Neuronal stem cell (in vitro differentiated cells): ENCODE measurements around the gene TBXAS1.

Experiments used
- DNase-seq: peaks from one replicate; pipeline ENCODE4 v3.0.0-alpha.2; 2013; ENCODE audit warnings: low spot score
- H2AFZ ChIP-seq: one replicate; pipeline ENCODE4 v1.6.1; 2013; ENCODE audit warnings: mild to moderate bottlenecking, low read length, inconsistent platforms
- H2AK5ac ChIP-seq: 2 replicates; pipeline ENCODE4 v1.6.1; 2013; ENCODE audit warnings: low read depth, mild to moderate bottlenecking, inconsistent platforms, low read length, moderate library complexity, mixed read lengths
- H2BK120ac ChIP-seq: 2 replicates; pipeline ENCODE4 v1.6.1; 2013; ENCODE audit warnings: low read depth, mild to moderate bottlenecking, inconsistent platforms, low read length, moderate library complexity, mixed read lengths
- H2BK12ac ChIP-seq: one replicate; pipeline ENCODE4 v1.6.1; 2013; ENCODE audit warnings: low read length, inconsistent platforms
- H2BK15ac ChIP-seq: 2 replicates; pipeline ENCODE4 v1.6.1; 2013; ENCODE audit warnings: mild to moderate bottlenecking, low read length, inconsistent platforms, mixed read lengths
- H2BK5ac ChIP-seq: one replicate; pipeline ENCODE4 v1.6.1; 2013; ENCODE audit warnings: inconsistent platforms, mild to moderate bottlenecking, low read length, moderate library complexity
- H3K14ac ChIP-seq: one replicate; pipeline ENCODE4 v1.6.1; 2013; ENCODE audit warnings: low read length, inconsistent platforms
- H3K18ac ChIP-seq: 2 replicates; pipeline ENCODE4 v1.6.1; 2013; ENCODE audit warnings: low read length, inconsistent platforms
- H3K23ac ChIP-seq: 2 replicates; pipeline ENCODE4 v1.6.1; 2013; ENCODE audit warnings: low read depth, mild to moderate bottlenecking, mixed read lengths, low read length, inconsistent platforms; ENCODE audit not compliant: poor library complexity
- H3K27ac ChIP-seq: replicated peaks from 3 replicates; pipeline ENCODE4 v1.5.1; 2013; ENCODE audit warnings: low read length, inconsistent platforms
- H3K27me3 ChIP-seq, 3 experiments: 2 replicates each; pipeline ENCODE4 v1.6.1; 2013; ENCODE audit warnings: low read length in 3 of 3, mild to moderate bottlenecking in 2 of 3, inconsistent platforms in 1 of 3, low read depth in 1 of 3, mixed read lengths in 1 of 3, moderate library complexity in 1 of 3; ENCODE audit not compliant: control insufficient read depth in 3 of 3, insufficient read depth in 3 of 3
- H3K36me3 ChIP-seq, 2 donors: replicated peaks in 1 of 2; 2 replicates each; pipeline ENCODE4 v1.6.1; 2013; ENCODE audit warnings: low read length in 2 of 2; ENCODE audit not compliant: control insufficient read depth in 2 of 2, insufficient read depth in 2 of 2
- H3K4ac ChIP-seq: 2 replicates; pipeline ENCODE4 v1.6.1; 2013; ENCODE audit warnings: inconsistent platforms, mild to moderate bottlenecking, low read length, moderate library complexity
- H3K4me1 ChIP-seq, 2 donors: 1 replicate in 1 of 2; 2 replicates in 1 of 2; pipeline ENCODE4 v1.6.1; 2013; ENCODE audit warnings: low read length in 2 of 2, low read depth in 1 of 2; ENCODE audit not compliant: control insufficient read depth in 2 of 2, insufficient read depth in 1 of 2
- H3K4me2 ChIP-seq: one replicate; pipeline ENCODE4 v1.6.1; 2013; ENCODE audit warnings: mild to moderate bottlenecking, low read length, inconsistent platforms; ENCODE audit not compliant: insufficient read depth, poor library complexity, severe bottlenecking
- H3K4me3 ChIP-seq, 2 donors: 2 replicates each; pipeline ENCODE4 v1.5.1; 2013; ENCODE audit warnings: low read length in 2 of 2, mild to moderate bottlenecking in 2 of 2, inconsistent platforms in 1 of 2, moderate library complexity in 1 of 2
- H3K79me1 ChIP-seq: one replicate; pipeline ENCODE4 v1.6.1; 2013; ENCODE audit warnings: low read depth, mild to moderate bottlenecking, inconsistent platforms, low read length, moderate library complexity
- H3K9ac ChIP-seq: one replicate; pipeline ENCODE4 v1.6.1; 2013; ENCODE audit warnings: mild to moderate bottlenecking, low read depth, low read length, inconsistent platforms; ENCODE audit not compliant: poor library complexity
- H3K9me3 ChIP-seq, 2 donors: replicated peaks in 1 of 2; 2 replicates each; pipeline versions ENCODE3 to v1.6.1; 2013; ENCODE audit warnings: low read length in 2 of 2, mild to moderate bottlenecking in 2 of 2, inconsistent platforms in 1 of 2, low read depth in 1 of 2, mixed read lengths in 1 of 2, moderate library complexity in 1 of 2; ENCODE audit not compliant: control insufficient read depth in 2 of 2, insufficient read depth in 1 of 2
- H4K8ac ChIP-seq: one replicate; pipeline ENCODE4 v1.6.1; 2013; ENCODE audit warnings: low read depth, mild to moderate bottlenecking, inconsistent platforms, low read length, moderate library complexity
- H4K91ac ChIP-seq: one replicate; pipeline ENCODE4 v1.6.1; 2013; ENCODE audit warnings: low read length, low read depth, mild to moderate bottlenecking, inconsistent platforms; ENCODE audit not compliant: poor library complexity
- WGBS, 2 donors: extraction: QIAGEN DNeasy Blood & Tissue Kit; methylation state at CpG; one replicate each; pipeline ENCODE4 v1.1.7; 2013; ENCODE audit warnings: missing lambda C conversion rate in 2 of 2, mixed read lengths in 1 of 2; ENCODE audit not compliant: insufficient read length in 2 of 2, insufficient replicate concordance in 1 of 2; ENCODE audit errors: extremely low coverage in 2 of 2; 5-methylcytosine and 5-hydroxymethylcytosine counted together

TBXAS1 gene

DNA sequence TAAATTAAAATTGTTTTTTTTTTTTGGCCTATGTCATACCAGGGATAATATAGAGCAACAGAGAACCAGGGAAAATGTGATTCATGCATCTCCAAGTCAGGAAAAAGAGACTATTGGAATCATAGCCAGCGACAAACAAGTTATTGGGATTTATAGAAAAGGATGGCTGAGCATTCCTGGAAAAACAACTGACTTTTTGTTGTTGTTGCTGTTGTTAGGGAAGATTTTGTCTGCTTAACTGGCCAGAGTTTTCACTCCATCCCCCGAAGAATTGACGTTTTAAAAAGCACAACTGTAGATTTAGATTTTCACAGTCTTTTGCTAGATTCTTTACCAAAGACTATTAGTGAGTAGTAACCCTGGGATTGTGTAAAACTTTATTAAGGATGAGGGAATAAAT is 112.4 kb downstream of the TBXAS1 start:
- Histone ChIP-seq H3K27me3 (peaks cover 0 to 9% (median 0%) of the 10 kb centered on the region in 3 experiments), H3K4me1 (no peaks in the 10 kb centered on the region), H2BK120ac (no peak overlapping the region), H3K36me3 (no peaks in the 10 kb centered on the region), H3K14ac (no peak overlapping the region), H3K4me2 (no peak overlapping the region), H2AFZ (no peak overlapping the region), H2BK12ac (no peak overlapping the region), H3K79me1 (no peaks in the 10 kb centered on the region), H3K9me3 (no peaks in the 10 kb centered on the region), H2AK5ac (no peak overlapping the region), H3K27ac (no peak overlapping the region), H2BK15ac (no peak overlapping the region), H3K9ac (no peak overlapping the region), H3K4ac (no peak overlapping the region), H2BK5ac (no peak overlapping the region), H3K4me3 (no peak overlapping the region), H3K23ac (no peak overlapping the region), H3K18ac (no peak overlapping the region), H4K91ac (no peak overlapping the region), H4K8ac (no peak overlapping the region)
- no peak for DNase-seq
- no CpG with 5 or more reads among the region's 3 CpGs for WGBS, 2 donors

DNA sequence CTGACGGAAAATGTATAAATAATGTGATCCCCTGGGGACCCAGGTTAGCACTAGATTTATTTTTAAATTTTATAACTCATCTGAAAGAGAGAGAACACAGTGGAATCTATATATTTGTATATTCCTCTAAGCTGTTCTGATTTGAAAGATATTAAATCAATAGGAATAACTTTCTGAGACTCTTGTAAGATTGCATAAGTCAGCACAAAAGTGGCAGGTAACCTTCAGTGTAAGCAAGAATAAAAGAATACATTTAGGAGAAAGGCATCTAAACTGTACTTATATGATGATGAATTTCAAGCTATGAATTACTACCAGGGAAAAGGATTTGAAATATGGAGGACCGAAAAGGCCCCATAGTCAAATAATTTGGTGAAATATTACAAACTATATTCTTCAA is 112.8 kb downstream of the TBXAS1 start:
- Histone ChIP-seq H2BK12ac (no peak overlapping the region), H3K36me3 (no peaks in the 10 kb centered on the region), H3K9ac (no peak overlapping the region), H4K91ac (no peak overlapping the region), H2BK120ac (no peak overlapping the region), H3K27ac (no peak overlapping the region), H2BK5ac (no peak overlapping the region), H2BK15ac (no peak overlapping the region), H3K4me3 (no peak overlapping the region), H3K79me1 (no peaks in the 10 kb centered on the region), H3K14ac (no peak overlapping the region), H3K18ac (no peak overlapping the region), H3K4me1 (no peaks in the 10 kb centered on the region), H3K23ac (no peak overlapping the region), H3K27me3 (peaks cover 0 to 6% (median 0%) of the 10 kb centered on the region in 3 experiments), H2AFZ (no peak overlapping the region), H3K4ac (no peak overlapping the region), H2AK5ac (no peak overlapping the region), H3K4me2 (no peak overlapping the region), H4K8ac (no peak overlapping the region), H3K9me3 (no peaks in the 10 kb centered on the region)
- DNase-seq = no peak
- WGBS, 2 donors = no CpG with 5 or more reads among the region's 2 CpGs

DNA sequence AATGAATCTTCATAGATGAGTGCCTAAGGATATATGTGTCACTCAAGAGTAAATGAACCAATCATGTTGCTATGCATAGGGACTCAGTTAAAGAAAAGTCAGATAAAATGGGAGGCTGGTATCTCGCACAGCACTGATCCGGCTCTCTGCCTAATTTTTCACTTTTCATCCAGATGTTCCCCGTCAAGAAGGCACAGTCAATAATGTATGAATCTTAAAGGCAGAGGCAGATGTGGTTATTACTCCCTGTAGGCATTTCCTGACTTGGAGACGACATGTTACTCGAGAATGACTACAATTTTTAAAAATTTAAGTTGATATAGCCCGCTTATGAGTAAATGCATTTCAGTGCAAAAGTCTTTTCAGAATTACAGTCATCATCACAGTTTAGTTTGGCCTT is 113.6 kb downstream of the TBXAS1 start:
- H2AFZ ChIP-seq = no peak overlapping the region
- no peaks in the 10 kb centered on the region for H3K36me3 ChIP-seq
- no peaks in the 10 kb centered on the region for H3K79me1 ChIP-seq
- no peak overlapping the region for H3K27ac ChIP-seq
- H2AK5ac ChIP-seq = no peak overlapping the region
- no peak overlapping the region for H3K18ac ChIP-seq
- H3K4ac ChIP-seq = no peak overlapping the region
- no CpG with 5 or more reads among the region's 6 CpGs for WGBS, 2 donors
- H3K9ac ChIP-seq = no peak overlapping the region
- no peak for DNase-seq
- H4K91ac ChIP-seq = no peak overlapping the region
- H3K4me1 ChIP-seq = no peaks in the 10 kb centered on the region
- no peak overlapping the region for H2BK5ac ChIP-seq
- H3K9me3 ChIP-seq = peaks cover 0 to 2% of the 10 kb centered on the region in 2 donors
- H3K14ac ChIP-seq = no peak overlapping the region
- H3K4me3 ChIP-seq = no peak overlapping the region
- no peak overlapping the region for H2BK15ac ChIP-seq
- H2BK12ac ChIP-seq = no peak overlapping the region
- H3K23ac ChIP-seq = no peak overlapping the region
- no peak overlapping the region for H3K4me2 ChIP-seq
- H2BK120ac ChIP-seq = no peak overlapping the region
- no peak overlapping the region for H4K8ac ChIP-seq
- H3K27me3 ChIP-seq = peaks cover 0 to 3% (median 0%) of the 10 kb centered on the region in 3 experiments

DNA sequence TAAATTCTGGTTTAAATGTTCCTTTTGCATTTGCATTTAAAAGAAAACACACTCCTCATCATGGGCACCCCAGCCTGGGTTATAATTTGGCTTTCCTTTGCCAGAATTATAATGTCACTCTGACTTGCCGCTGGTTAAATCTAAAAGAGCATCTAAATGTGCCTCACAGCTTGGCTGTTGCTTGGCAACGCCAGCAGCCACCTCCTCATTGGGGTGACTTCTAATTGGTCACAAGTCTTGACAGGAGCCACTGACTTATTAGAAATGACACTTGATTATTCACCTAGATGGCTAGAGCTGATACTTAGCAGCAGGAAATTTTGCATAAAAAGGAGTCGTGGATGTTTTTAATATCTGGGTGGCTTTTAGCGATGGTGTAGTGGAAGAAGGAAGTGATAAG is 114.3 kb downstream of the TBXAS1 start:
- Histone ChIP-seq H2AK5ac (no peak overlapping the region), H3K4ac (no peak overlapping the region), H3K27me3 (peaks cover 0 to 3% (median 0%) of the 10 kb centered on the region in 3 experiments), H3K9me3 (peaks cover 0 to 4% of the 10 kb centered on the region in 2 donors), H3K79me1 (no peaks in the 10 kb centered on the region), H2AFZ (no peak overlapping the region), H3K23ac (no peak overlapping the region), H2BK5ac (no peak overlapping the region), H3K18ac (no peak overlapping the region), H4K8ac (no peak overlapping the region), H4K91ac (no peak overlapping the region), H3K4me1 (no peaks in the 10 kb centered on the region), H3K4me2 (no peak overlapping the region), H2BK15ac (no peak overlapping the region), H3K9ac (no peak overlapping the region), H2BK120ac (no peak overlapping the region), H3K27ac (no peak overlapping the region), H3K4me3 (no peak overlapping the region), H2BK12ac (no peak overlapping the region), H3K14ac (no peak overlapping the region), H3K36me3 (no peaks in the 10 kb centered on the region)
- no CpG with 5 or more reads among the region's 4 CpGs for WGBS, 2 donors
- no peak for DNase-seq
